Measurements from ENCODE around the gene MEGF6. TPM values are rescaled to one million over a fixed set of nuclear protein-coding genes. Genes with fewer than 3 reads are reported as not detected.

The MEGF6 gene
- total RNA-seq, 1 donor from 2014 or later: 198 TPM

DNA sequence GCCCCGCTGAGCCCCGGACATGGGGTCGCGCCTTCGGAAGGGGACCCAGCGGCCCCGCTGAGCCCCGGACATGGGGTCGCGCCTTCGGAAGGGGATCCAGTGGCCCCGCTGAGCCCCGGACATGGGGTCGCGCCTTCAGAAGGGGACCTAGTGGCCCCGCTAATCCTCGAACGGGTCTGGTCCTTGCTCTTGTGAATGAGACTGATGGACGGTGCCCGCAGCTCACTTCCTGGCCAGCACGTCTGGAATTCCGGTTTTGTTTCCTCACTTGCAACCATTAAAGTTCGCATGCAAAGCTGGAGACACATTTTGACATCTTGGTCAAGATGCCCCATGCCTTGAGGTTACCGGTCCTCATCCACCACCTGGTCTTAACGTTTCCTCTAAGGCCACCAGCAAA is 33.0 kb upstream of the MEGF6 start:
- Mint-ChIP-seq H3K4me3 (ENCODE audit: unreplicated experiment) (no peak overlapping the region), H3K27me3 (ENCODE audit: unreplicated experiment) (peaks cover 1% of the 10 kb centered on the region), H3K27ac (ENCODE audit: unreplicated experiment) (no peak overlapping the region), H3K4me1 (ENCODE audit: unreplicated experiment) (peaks cover 2% of the 10 kb centered on the region), H3K36me3 (ENCODE audit: low read depth, unreplicated experiment) (peaks cover 22% of the 10 kb centered on the region), H3K9me3 (ENCODE audit: unreplicated experiment) (no peaks in the 10 kb centered on the region)
- DNase-seq (ENCODE audit: low spot score): no peak
- no peak for TF ChIP-seq CTCF (IDR thresholded peaks at IDR 0.05; ENCODE audit: unreplicated experiment)

DNA sequence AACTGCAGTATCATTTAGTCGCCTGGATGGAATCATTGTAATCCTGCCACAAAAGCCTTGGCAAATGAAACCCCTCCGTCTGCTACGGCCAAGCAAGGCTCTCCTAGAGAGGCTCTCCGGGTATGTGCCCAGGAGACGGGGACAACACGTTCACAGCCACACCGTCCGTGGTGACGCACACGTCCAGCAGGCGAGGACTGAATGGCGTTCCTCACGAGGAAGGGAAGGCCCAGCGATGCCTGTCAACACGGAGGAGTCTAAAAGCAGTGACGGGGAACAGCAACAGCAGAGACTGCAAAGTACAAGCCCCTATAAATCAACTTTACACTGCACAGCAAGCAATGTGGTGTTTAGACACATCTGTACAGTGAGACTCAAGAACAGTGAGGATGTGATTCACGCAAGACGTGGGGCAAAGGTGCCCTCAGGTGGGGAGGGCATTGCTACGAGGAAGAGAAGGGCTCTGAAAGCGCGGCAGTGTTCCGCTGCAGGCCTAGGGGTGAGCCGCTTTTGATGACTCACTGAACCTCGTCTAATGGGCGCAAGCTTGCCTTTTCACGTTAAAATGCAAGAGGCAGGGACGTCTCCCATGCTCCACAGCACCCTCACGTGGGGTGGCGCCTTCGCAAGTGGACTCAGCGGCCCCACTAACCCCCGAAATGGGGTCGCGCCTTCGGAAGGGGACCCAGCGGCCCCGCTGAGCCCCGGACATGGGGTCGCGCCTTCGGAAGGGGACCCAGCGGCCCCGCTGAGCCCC is 31.8 kb upstream of the MEGF6 start:
- peaks cover 29% of the 10 kb centered on the region for H3K36me3 Mint-ChIP-seq (ENCODE audit: low read depth, unreplicated experiment)
- peaks cover 1% of the 10 kb centered on the region for H3K27me3 Mint-ChIP-seq (ENCODE audit: unreplicated experiment)
- H3K9me3 Mint-ChIP-seq (ENCODE audit: unreplicated experiment): no peaks in the 10 kb centered on the region
- H3K27ac Mint-ChIP-seq (ENCODE audit: unreplicated experiment): no peak overlapping the region
- no peak for TF ChIP-seq CTCF (IDR thresholded peaks at IDR 0.05; ENCODE audit: unreplicated experiment)
- DNase-seq (ENCODE audit: low spot score): no peak
- no peaks in the 10 kb centered on the region for H3K4me1 Mint-ChIP-seq (ENCODE audit: unreplicated experiment)
- H3K4me3 Mint-ChIP-seq (ENCODE audit: unreplicated experiment): no peak overlapping the region

DNA sequence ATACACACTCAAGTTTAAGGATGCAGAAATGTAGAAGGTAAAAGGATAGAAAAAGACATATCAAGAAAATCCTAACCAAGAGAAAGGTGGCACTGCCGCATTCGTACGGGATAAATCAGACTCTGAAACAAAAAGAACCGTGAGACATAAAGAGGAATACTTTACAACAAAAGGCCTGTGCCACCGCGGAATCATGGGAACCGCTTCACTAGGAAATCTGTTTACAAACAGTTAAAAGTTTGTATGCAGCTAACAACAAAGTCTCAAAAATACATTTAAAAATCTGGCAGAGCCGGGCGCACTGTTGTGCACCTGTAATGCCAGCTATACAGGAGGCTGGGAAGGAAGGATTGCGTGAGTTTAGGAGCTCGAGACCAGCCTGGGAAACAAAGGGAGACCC is 30.5 kb upstream of the MEGF6 start:
- no peak for TF ChIP-seq CTCF (IDR thresholded peaks at IDR 0.05; ENCODE audit: unreplicated experiment)
- no peak for DNase-seq (ENCODE audit: low spot score)
- H3K27me3 Mint-ChIP-seq (ENCODE audit: unreplicated experiment): peaks cover 1% of the 10 kb centered on the region
- no peak overlapping the region for H3K4me3 Mint-ChIP-seq (ENCODE audit: unreplicated experiment)
- no peak overlapping the region for H3K27ac Mint-ChIP-seq (ENCODE audit: unreplicated experiment)
- no peaks in the 10 kb centered on the region for H3K9me3 Mint-ChIP-seq (ENCODE audit: unreplicated experiment)
- no peaks in the 10 kb centered on the region for H3K4me1 Mint-ChIP-seq (ENCODE audit: unreplicated experiment)
- H3K36me3 Mint-ChIP-seq (ENCODE audit: low read depth, unreplicated experiment): peaks cover 32% of the 10 kb centered on the region

GRCh38 chr1:3641046-3641760 is 29.9 kb upstream of the MEGF6 start:
- Mint-ChIP-seq H3K4me1 (ENCODE audit: unreplicated experiment) (no peaks in the 10 kb centered on the region), H3K4me3 (ENCODE audit: unreplicated experiment) (no peak overlapping the region), H3K27ac (ENCODE audit: unreplicated experiment) (no peak overlapping the region), H3K27me3 (ENCODE audit: unreplicated experiment) (peaks cover 3% of the 10 kb centered on the region), H3K36me3 (ENCODE audit: low read depth, unreplicated experiment) (peaks cover 37% of the 10 kb centered on the region), H3K9me3 (ENCODE audit: unreplicated experiment) (no peaks in the 10 kb centered on the region)
- TF ChIP-seq CTCF (IDR thresholded peaks at IDR 0.05; ENCODE audit: unreplicated experiment): no peak
- no peak for DNase-seq (ENCODE audit: low spot score)

All from endothelial cell (in vitro differentiated cells).